BLaER1 treated with 17β-estradiol and CSF1 and Interleukin-3, amounts not matched to agents 10 nM and 100 nM (cell line): ENCODE data around the gene MYO1F.

Experiments used
- H3K27ac ChIP-seq, 11 experiments: shearing (Covaris generic); formaldehyde crosslinking; 2 replicates each; pipeline ENCODE4 v1.8.1; 2022
- H3K27me3 ChIP-seq, 11 experiments: shearing (Covaris generic); formaldehyde crosslinking; 2 replicates each; pipeline ENCODE4 v1.8.1; 2022
- H3K36me3 ChIP-seq, 11 experiments: shearing (Covaris generic); formaldehyde crosslinking; 2 replicates each; pipeline ENCODE4 v1.8.1; 2022
- H3K4me1 ChIP-seq, 10 experiments: shearing (Covaris generic); formaldehyde crosslinking; 2 replicates each; pipeline ENCODE4 v1.8.1; 2022
- H3K4me2 ChIP-seq, 11 experiments: shearing (Covaris generic); formaldehyde crosslinking; 2 replicates each; pipeline ENCODE4 v1.8.1; 2022
- H3K4me3 ChIP-seq, 10 experiments: shearing (Covaris generic); formaldehyde crosslinking; 2 replicates each; pipeline ENCODE4 v1.8.1; 2022
- H3K9ac ChIP-seq, 11 experiments: shearing (Covaris generic); formaldehyde crosslinking; 2 replicates each; pipeline ENCODE4 v1.8.1; 2022
- H3K9me3 ChIP-seq, 11 experiments: shearing (Covaris generic); formaldehyde crosslinking; replicated peaks in 1 of 11; 2 replicates each; pipeline ENCODE4 v1.8.1; 2022
- H4K20me1 ChIP-seq, 11 experiments: shearing (Covaris generic); formaldehyde crosslinking; 2 replicates each; pipeline ENCODE4 v1.8.1; 2022
- Cebpa-rat ChIP-seq, 11 experiments: shearing (Covaris generic); IDR thresholded peaks; 2 replicates each; pipeline ENCODE4 v1.8.1; 2022

The MYO1F gene

DNA sequence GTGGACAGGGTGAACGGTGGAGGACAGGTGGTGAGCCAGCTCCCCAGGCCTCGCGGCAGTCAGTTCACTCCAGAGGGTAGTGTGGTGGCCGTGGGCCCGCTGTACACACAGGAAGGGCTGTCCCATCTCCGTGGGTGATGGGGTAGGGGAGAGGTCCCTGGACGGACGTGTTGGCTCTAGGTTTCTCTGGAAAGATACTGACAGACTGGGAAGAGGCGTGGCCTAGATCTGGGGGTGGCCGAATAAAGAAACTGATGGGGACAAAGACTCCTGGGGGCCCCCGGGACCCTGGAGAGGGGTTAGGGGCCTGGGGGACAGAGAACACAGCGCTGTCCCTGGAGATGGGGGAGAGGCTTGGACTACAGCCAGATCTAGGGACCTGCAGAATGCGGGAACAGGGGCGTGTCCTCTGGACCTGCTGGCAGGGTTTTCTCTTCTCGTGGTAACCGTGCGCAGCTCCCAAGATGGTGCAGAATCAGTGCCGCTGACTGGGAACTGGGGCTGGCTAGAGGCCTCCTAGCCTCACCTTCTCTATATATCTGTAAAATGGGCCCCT, 70.8 kb downstream of the MYO1F start:
- Histone ChIP-seq H3K27me3 (no peaks in the 10 kb centered on the region), H4K20me1 (no peaks in the 10 kb centered on the region), H3K9ac (peak overlapping the region; percentile 67 to 87 (median 84); a peak in 20 of 22 replicates), H3K9me3 (no peaks in the 10 kb centered on the region), H3K4me1 (peaks cover 44 to 67% (median 51%) of the 10 kb centered on the region in 10 experiments), H3K4me3 (peak overlapping the region; percentile 61 to 75 (median 64); a peak in 19 of 20 replicates), H3K36me3 (peaks cover 0 to 27% (median 17%) of the 10 kb centered on the region in 11 experiments; a peak in 21 of 22 replicates), H3K4me2 (peak overlapping the region; percentile 84 to 99 (median 92)), H3K27ac (peak overlapping the region in 9 of 11 experiments; percentile 65 to 97 (median 89); a peak in 17 of 22 replicates)
- TF ChIP-seq Cebpa-rat (IDR thresholded peaks at IDR 0.05), result no peak

DNA sequence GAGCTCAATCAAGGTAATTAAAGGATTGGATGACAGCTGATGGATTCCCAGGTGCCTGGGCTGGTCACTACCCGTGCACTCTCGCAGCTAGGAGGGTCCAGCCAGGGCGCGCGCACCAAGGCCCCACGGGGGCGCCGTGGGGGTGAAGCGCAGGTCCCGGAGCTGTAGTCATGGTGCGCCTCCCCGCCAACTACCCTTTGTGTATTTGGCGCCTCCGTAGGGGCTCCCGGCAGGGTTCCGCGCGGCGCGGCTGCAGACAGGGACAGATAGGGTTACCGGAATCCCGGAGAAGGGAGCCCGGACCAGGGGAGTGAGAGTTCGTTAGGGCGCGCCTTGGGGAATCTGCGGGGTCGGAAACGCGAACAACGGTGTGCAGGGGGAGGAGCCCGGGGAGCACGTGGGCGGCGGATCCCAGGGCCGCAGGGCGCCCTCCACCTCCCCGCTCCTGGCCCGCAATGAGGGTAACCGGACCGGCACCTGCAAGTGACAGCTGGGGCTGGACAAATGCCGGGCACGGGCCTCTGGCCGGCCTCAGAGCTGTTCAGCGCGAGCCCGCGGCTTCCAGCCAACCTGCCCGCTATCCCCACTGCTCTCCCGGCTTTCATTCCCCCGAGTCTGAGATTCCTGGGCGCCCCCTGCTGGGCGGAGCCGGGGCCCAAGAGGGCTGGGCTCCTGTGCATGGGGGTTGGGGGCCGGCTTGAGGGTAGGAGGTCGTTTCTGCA, 71.4 kb downstream of the MYO1F start:
- H3K4me3 ChIP-seq, result peak overlapping the region; percentile 61 to 75 (median 64)
- peak overlapping the region; percentile 67 to 87 (median 84) for H3K9ac ChIP-seq
- H3K4me1 ChIP-seq, result peaks cover 51 to 74% (median 57%) of the 10 kb centered on the region in 10 experiments
- H3K27ac ChIP-seq, result peak overlapping the region in 10 of 11 experiments; percentile 22 to 97 (median 88); a peak in 18 of 22 replicates
- H3K4me2 ChIP-seq, result peak overlapping the region; percentile 84 to 99 (median 92)
- H3K27me3 ChIP-seq, result no peaks in the 10 kb centered on the region
- no peaks in the 10 kb centered on the region for H4K20me1 ChIP-seq
- no peaks in the 10 kb centered on the region for H3K9me3 ChIP-seq
- H3K36me3 ChIP-seq, result peaks cover 0 to 21% (median 10%) of the 10 kb centered on the region in 11 experiments; a peak in 18 of 22 replicates
- no peak for TF ChIP-seq Cebpa-rat (IDR thresholded peaks at IDR 0.05)

DNA sequence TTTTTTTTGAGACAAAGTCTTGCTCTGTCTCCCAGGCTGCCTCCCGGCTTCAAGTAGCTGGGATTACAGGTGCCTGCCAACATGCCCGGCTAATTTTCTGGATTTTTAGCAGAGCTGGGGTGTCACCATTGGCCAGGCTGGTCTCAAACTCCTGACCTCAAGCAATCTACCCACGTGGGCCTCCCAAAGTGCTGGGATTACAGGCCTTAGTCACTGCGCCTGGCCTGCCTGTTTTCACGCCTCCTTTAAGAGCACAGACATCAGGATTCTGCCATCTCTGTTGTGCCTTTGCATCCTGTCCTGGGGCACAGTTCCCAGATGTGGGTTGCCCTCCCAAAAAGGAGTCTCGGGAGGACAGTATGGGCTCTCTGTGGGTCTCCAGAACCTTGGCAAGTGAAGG, 72.3 kb downstream of the MYO1F start:
- no peaks in the 10 kb centered on the region for H3K9me3 ChIP-seq
- no peaks in the 10 kb centered on the region for H4K20me1 ChIP-seq
- TF ChIP-seq Cebpa-rat (IDR thresholded peaks at IDR 0.05), result no peak
- peak overlapping the region in 8 of 11 experiments; percentile 59 to 87 (median 84); a peak in 12 of 22 replicates for H3K9ac ChIP-seq
- H3K4me3 ChIP-seq, result no peak overlapping the region
- H3K27ac ChIP-seq, result peak overlapping the region in 9 of 11 experiments; percentile 65 to 97 (median 89); a peak in 16 of 22 replicates
- H3K27me3 ChIP-seq, result no peaks in the 10 kb centered on the region
- peak overlapping the region; percentile 84 to 99 (median 92) for H3K4me2 ChIP-seq
- peaks cover 0 to 12% (median 3%) of the 10 kb centered on the region in 11 experiments; a peak in 4 of 22 replicates for H3K36me3 ChIP-seq
- peaks cover 60 to 83% (median 66%) of the 10 kb centered on the region in 10 experiments for H3K4me1 ChIP-seq

DNA sequence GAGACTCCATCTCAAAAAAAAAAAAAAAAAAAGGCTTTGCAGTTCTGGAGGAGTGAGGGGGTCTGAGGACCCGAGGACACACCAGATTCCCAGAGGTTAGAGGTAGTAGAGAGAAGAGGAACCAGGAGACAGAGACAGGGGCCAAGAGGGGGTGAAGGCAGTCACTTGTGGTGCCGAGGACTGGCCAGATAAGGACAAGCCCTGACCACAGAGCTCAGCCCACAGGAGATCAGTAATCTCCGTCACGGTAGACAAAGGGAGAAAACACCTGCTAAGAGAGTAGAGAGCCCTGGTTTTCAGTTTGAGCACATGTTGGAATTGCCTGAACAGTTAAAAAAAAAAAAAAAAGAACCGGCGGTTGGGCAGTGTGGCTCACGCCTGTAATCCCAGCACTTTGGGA, 73.1 kb downstream of the MYO1F start:
- no peaks in the 10 kb centered on the region for H3K27me3 ChIP-seq
- H3K4me1 ChIP-seq, result peaks cover 62 to 90% (median 73%) of the 10 kb centered on the region in 10 experiments
- H3K4me3 ChIP-seq, result no peak overlapping the region
- no peaks in the 10 kb centered on the region for H4K20me1 ChIP-seq
- H3K9me3 ChIP-seq, result no peaks in the 10 kb centered on the region
- peak overlapping the region in 5 of 11 experiments; percentile 38 to 83 (median 59); a peak in 3 of 22 replicates for H3K9ac ChIP-seq
- no peak for TF ChIP-seq Cebpa-rat (IDR thresholded peaks at IDR 0.05)
- H3K4me2 ChIP-seq, result peak overlapping the region; percentile 10 to 99 (median 87); a peak in 16 of 22 replicates
- peaks cover 0 to 9% (median 0%) of the 10 kb centered on the region in 11 experiments; a peak in 5 of 22 replicates for H3K36me3 ChIP-seq
- H3K27ac ChIP-seq, result peak overlapping the region in 9 of 11 experiments; percentile 59 to 97 (median 89); a peak in 17 of 22 replicates

DNA sequence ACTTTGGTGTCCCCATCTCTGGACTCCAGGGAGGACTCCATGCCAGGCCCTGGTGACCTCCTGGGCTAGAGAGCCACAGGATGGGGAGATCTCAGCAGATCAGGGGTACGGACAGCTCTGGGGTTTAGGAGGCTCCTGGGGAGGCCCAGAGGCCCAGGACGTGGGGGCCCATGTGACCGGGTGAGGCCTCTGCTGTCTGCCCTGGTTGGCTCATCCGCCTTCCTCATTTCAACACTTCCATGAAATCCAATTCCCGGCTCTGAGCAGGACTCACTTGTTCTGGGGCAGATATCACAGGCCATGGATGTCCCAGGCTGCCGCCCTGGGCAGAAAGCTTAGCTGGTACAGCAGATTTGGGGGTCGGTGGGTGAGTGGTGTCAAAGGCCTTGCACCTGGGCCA, 73.7 kb downstream of the MYO1F start:
- Histone ChIP-seq H3K9ac (peak overlapping the region in 8 of 11 experiments; percentile 25 to 78 (median 49); a peak in 10 of 22 replicates), H3K4me2 (peak overlapping the region; percentile 63 to 99 (median 87); a peak in 21 of 22 replicates), H3K27ac (peak overlapping the region in 9 of 11 experiments; percentile 59 to 97 (median 89); a peak in 18 of 22 replicates), H4K20me1 (no peaks in the 10 kb centered on the region), H3K36me3 (peaks cover 0 to 12% (median 0%) of the 10 kb centered on the region in 11 experiments; a peak in 8 of 22 replicates), H3K9me3 (no peaks in the 10 kb centered on the region), H3K27me3 (no peaks in the 10 kb centered on the region), H3K4me3 (peak overlapping the region in 1 of 10 experiments; percentile 15; a peak in 1 of 20 replicates), H3K4me1 (peaks cover 62 to 91% (median 78%) of the 10 kb centered on the region in 10 experiments)
- TF ChIP-seq Cebpa-rat (IDR thresholded peaks at IDR 0.05), result no peak

DNA sequence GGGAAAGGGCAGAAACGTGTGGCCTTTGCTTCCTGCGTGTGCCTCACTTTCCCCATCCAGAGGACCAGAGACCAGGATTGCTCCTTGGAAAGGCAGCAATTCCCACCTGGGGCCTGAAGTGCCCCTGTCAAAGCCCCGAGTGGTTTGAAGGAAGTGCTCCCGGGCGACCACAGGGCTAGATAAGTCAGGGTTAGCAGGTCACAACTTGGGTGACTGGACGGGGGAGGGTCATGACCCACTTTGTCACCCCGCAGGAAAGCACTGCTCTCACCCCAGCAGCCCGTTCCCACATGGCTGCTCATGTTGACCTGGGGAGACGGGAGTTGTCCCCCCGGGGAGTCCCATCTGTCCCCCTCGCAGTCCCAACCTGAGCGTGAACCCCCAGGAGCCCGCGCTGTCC, 75.3 kb downstream of the MYO1F start:
- Histone ChIP-seq H3K4me3 (peak overlapping the region in 6 of 10 experiments; percentile 24 to 69 (median 55); a peak in 10 of 20 replicates), H3K9me3 (no peaks in the 10 kb centered on the region), H3K4me2 (peak overlapping the region; percentile 62 to 99 (median 84); a peak in 21 of 22 replicates), H3K36me3 (peaks cover 0 to 27% (median 4%) of the 10 kb centered on the region in 11 experiments; a peak in 10 of 22 replicates), H3K4me1 (peaks cover 62 to 97% (median 91%) of the 10 kb centered on the region in 10 experiments), H3K27ac (peak overlapping the region in 10 of 11 experiments; percentile 42 to 97 (median 90); a peak in 18 of 22 replicates), H3K9ac (peak overlapping the region in 10 of 11 experiments; percentile 27 to 78 (median 64); a peak in 17 of 22 replicates), H3K27me3 (no peaks in the 10 kb centered on the region), H4K20me1 (no peaks in the 10 kb centered on the region)
- no peak for TF ChIP-seq Cebpa-rat (IDR thresholded peaks at IDR 0.05)

DNA sequence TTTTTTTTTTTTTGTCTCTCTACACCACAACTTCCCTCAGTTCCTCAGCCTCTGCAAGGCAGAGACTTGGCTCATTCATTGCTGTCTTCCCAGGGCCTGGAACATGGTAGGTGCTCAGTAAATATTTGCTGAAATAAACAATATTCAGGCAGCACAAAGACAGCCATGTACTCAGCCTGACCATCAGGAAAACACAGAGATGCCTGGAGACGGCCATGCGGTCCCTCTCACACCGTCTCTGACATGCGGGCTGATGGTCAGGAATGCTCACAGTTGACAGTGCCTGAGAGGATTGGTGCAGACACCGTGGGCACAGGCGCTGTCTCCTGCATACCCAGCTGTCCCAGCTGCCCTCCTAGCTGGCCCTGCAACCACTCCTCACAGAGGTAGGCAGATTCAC, 75.7 kb downstream of the MYO1F start:
- Histone ChIP-seq H4K20me1 (no peaks in the 10 kb centered on the region), H3K9ac (peak overlapping the region in 9 of 11 experiments; percentile 48 to 78 (median 66); a peak in 15 of 22 replicates)

DNA sequence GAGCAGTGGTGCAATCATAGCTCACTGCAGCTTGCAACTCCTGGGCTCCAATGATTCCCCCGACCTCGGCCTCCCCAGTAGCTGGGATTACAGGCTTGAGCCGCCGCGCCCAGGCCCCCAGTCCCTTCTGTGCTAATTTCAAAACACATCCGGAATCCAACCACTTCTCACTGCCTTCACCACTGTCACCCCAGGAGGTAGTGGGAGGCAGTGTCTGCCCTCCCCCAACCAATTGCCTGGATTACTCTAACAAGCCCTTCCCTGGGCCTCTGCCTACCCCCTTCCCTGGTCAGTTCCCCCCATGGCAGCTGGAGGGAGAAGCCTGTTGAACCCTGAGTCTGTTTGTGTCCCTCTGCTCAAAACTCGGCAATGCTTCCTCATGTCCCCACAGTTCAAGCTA, 77.1 kb downstream of the MYO1F start:
- peak overlapping the region; percentile 36 to 97 (median 89); a peak in 21 of 22 replicates for H3K27ac ChIP-seq
- peaks cover 0 to 44% (median 4%) of the 10 kb centered on the region in 11 experiments; a peak in 11 of 22 replicates for H3K36me3 ChIP-seq
- peak overlapping the region in 5 of 10 experiments; percentile 4 to 69 (median 38); a peak in 7 of 20 replicates for H3K4me3 ChIP-seq
- H4K20me1 ChIP-seq, result no peaks in the 10 kb centered on the region
- peak in 4 of 11 experiments; percentile 14 to 59 (median 46); a peak in 4 of 22 replicates for TF ChIP-seq Cebpa-rat (IDR thresholded peaks at IDR 0.05)
- H3K9ac ChIP-seq, result peak overlapping the region; percentile 44 to 78 (median 72); a peak in 21 of 22 replicates
- H3K27me3 ChIP-seq, result no peaks in the 10 kb centered on the region
- H3K4me1 ChIP-seq, result peaks cover 53 to 98% (median 93%) of the 10 kb centered on the region in 10 experiments
- peak overlapping the region; percentile 46 to 99 (median 84) for H3K4me2 ChIP-seq
- H3K9me3 ChIP-seq, result no peaks in the 10 kb centered on the region

More for the DNA sequence above, 75.7 kb downstream of the MYO1F start:
- Histone ChIP-seq H3K27ac (peak overlapping the region in 10 of 11 experiments; percentile 42 to 97 (median 90); a peak in 18 of 22 replicates), H3K27me3 (no peaks in the 10 kb centered on the region), H3K36me3 (peaks cover 0 to 32% (median 4%) of the 10 kb centered on the region in 11 experiments; a peak in 10 of 22 replicates), H3K9me3 (no peaks in the 10 kb centered on the region), H3K4me3 (peak overlapping the region in 6 of 10 experiments; percentile 24 to 69 (median 55); a peak in 10 of 20 replicates), H3K4me2 (peak overlapping the region; percentile 62 to 99 (median 84); a peak in 21 of 22 replicates), H3K4me1 (peaks cover 62 to 98% (median 92%) of the 10 kb centered on the region in 10 experiments)
- TF ChIP-seq Cebpa-rat (IDR thresholded peaks at IDR 0.05), result no peak
